Vagina (tissue), 2 donors: ENCODE measurements around the gene NPC2. TPM values are rescaled to one million over a fixed set of nuclear protein-coding genes. Genes with fewer than 3 reads are reported as not detected.

Experiments used
- DNase-seq, 2 donors: peaks; one replicate each; pipeline ENCODE4 v3.0.0-alpha.2; 2017; ENCODE audit errors: extremely low spot score in 2 of 2
- H3K27ac ChIP-seq: fragments of 200-600 bp; sonication (generic); one replicate; pipeline ENCODE4 v1.5.1; 2019
- H3K27me3 ChIP-seq: fragments of 200-600 bp; sonication (generic); one replicate; pipeline ENCODE4 v1.5.1; 2019
- H3K36me3 ChIP-seq, 2 donors: fragments of 200-600 bp; sonication (generic); one replicate each; pipeline ENCODE4 v1.5.1; 2017 to 2019
- H3K4me1 ChIP-seq: fragments of 200-600 bp; sonication (generic); one replicate; pipeline ENCODE4 v1.5.1; 2019
- H3K4me3 ChIP-seq, 2 donors: fragments of 200-600 bp; sonication (generic); 1 replicate in 1 of 2; 2 replicates in 1 of 2; pipeline ENCODE4 v1.5.1; 2016 to 2019
- H3K9me3 ChIP-seq: fragments of 200-600 bp; sonication (generic); one replicate; pipeline ENCODE4 v1.5.1; 2019
- CTCF ChIP-seq, 3 experiments: fragments of 450-650 bp in 2 of 3; fragments of 200-600 bp in 1 of 3; sonication (generic) in 1 of 3; IDR thresholded peaks; one replicate each; pipeline ENCODE4 v1.5.1; 2017 to 2019; ENCODE audit warnings: antibody characterized with exemption in 3 of 3, mild to moderate bottlenecking in 2 of 3, moderate library complexity in 2 of 3
- POLR2A ChIP-seq, 2 donors: fragments of 450-650 bp; IDR thresholded peaks; one replicate each; pipeline ENCODE4 v1.6.1; 2017; ENCODE audit warnings: antibody characterized with exemption in 2 of 2, mild to moderate bottlenecking in 2 of 2, moderate library complexity in 2 of 2
- POLR2AphosphoS5 ChIP-seq, 2 donors: sonication (generic); formaldehyde crosslinking; IDR thresholded peaks; one replicate each; pipeline ENCODE4 v1.9.0; 2017; ENCODE audit warnings: antibody characterized with exemption in 2 of 2, mild to moderate bottlenecking in 2 of 2, low read depth in 1 of 2; ENCODE audit not compliant: insufficient read depth in 1 of 2
- intact Hi-C: fragments of 100-400 bp; cut with DNase I; formaldehyde crosslinking; loops from one replicate; pipeline ENCODE4 v1.15.1; 2023
- total RNA-seq: library from RNA; depleted of rRNA; stranded (reverse); fragments of >200 nt; gene quantifications from one replicate; pipeline ENCODE4 v1.2.3, GENCODE V29; 2016

NPC2 gene
- total RNA-seq, 1 donor from 2014 or later, result 165 TPM

GRCh38 chr14:74526854-74527585, 33.9 kb upstream of the NPC2 start:
- intact Hi-C loops, result no loop called here
- Histone ChIP-seq H3K36me3 (no peaks in the 10 kb centered on the region), H3K4me1 (peaks cover 10% of the 10 kb centered on the region), H3K9me3 (no peaks in the 10 kb centered on the region), H3K4me3 (no peak overlapping the region), H3K27ac (no peak overlapping the region), H3K27me3 (no peaks in the 10 kb centered on the region)
- DNase-seq, result no peak
- TF ChIP-seq CTCF (IDR thresholded peaks at IDR 0.05) (no peak), POLR2A (IDR thresholded peaks at IDR 0.05) (no peak), POLR2AphosphoS5 (IDR thresholded peaks at IDR 0.05; ENCODE audit: insufficient read depth in 1 of 2, low read depth in 1 of 2) (no peak)

- Histone ChIP-seq H3K27ac (no peak overlapping the region), H3K4me1 (no peaks in the 10 kb centered on the region)
Measured at GRCh38 chr14:74525361-74525851, 32.3 kb upstream of the NPC2 start.

GRCh38 chr14:74524812-74525135, 31.7 kb upstream of the NPC2 start:
- TF ChIP-seq POLR2AphosphoS5 (IDR thresholded peaks at IDR 0.05; ENCODE audit: insufficient read depth in 1 of 2, low read depth in 1 of 2) (no peak), POLR2A (IDR thresholded peaks at IDR 0.05) (no peak), CTCF (IDR thresholded peaks at IDR 0.05) (no peak)
- Histone ChIP-seq H3K36me3 (peaks cover 0 to 7% of the 10 kb centered on the region in 2 donors), H3K27ac (no peak overlapping the region), H3K9me3 (no peaks in the 10 kb centered on the region), H3K4me1 (no peaks in the 10 kb centered on the region), H3K27me3 (no peaks in the 10 kb centered on the region), H3K4me3 (no peak overlapping the region)
- no peak for DNase-seq
- intact Hi-C loops, result no loop called here

More at GRCh38 chr14:74525361-74525851, 32.3 kb upstream of the NPC2 start:
- no peak for DNase-seq
- H3K9me3 ChIP-seq, result no peaks in the 10 kb centered on the region
- no peak overlapping the region for H3K4me3 ChIP-seq
- no peak for TF ChIP-seq POLR2A (IDR thresholded peaks at IDR 0.05)
- no peak for TF ChIP-seq POLR2AphosphoS5 (IDR thresholded peaks at IDR 0.05; ENCODE audit: insufficient read depth in 1 of 2, low read depth in 1 of 2)
- TF ChIP-seq CTCF (IDR thresholded peaks at IDR 0.05), result no peak
- H3K36me3 ChIP-seq, result peaks cover 0 to 7% of the 10 kb centered on the region in 2 donors
- intact Hi-C loops, result no loop called here
- H3K27me3 ChIP-seq, result no peaks in the 10 kb centered on the region

- H3K4me3 ChIP-seq, result no peak overlapping the region
- H3K27me3 ChIP-seq, result no peaks in the 10 kb centered on the region
- no peak overlapping the region for H3K27ac ChIP-seq
- H3K4me1 ChIP-seq, result no peaks in the 10 kb centered on the region
- peaks cover 0 to 7% of the 10 kb centered on the region in 2 donors for H3K36me3 ChIP-seq
- intact Hi-C loops, result no loop called here
- DNase-seq, result no peak
- no peaks in the 10 kb centered on the region for H3K9me3 ChIP-seq
- TF ChIP-seq POLR2A (IDR thresholded peaks at IDR 0.05) (no peak), POLR2AphosphoS5 (IDR thresholded peaks at IDR 0.05; ENCODE audit: insufficient read depth in 1 of 2, low read depth in 1 of 2) (no peak), CTCF (IDR thresholded peaks at IDR 0.05) (no peak)
Measured at GRCh38 chr14:74524076-74524811, 31.1 kb upstream of the NPC2 start.

GRCh38 chr14:74522740-74523139, 29.6 kb upstream of the NPC2 start:
- no peak for TF ChIP-seq POLR2AphosphoS5 (IDR thresholded peaks at IDR 0.05; ENCODE audit: insufficient read depth in 1 of 2, low read depth in 1 of 2)
- no peak for TF ChIP-seq POLR2A (IDR thresholded peaks at IDR 0.05)
- TF ChIP-seq CTCF (IDR thresholded peaks at IDR 0.05), result no peak
- no peak for DNase-seq
- intact Hi-C loops, result no loop called here
- H3K27ac ChIP-seq, result no peak overlapping the region
- no peak overlapping the region for H3K4me3 ChIP-seq
- no peaks in the 10 kb centered on the region for H3K9me3 ChIP-seq
- no peaks in the 10 kb centered on the region for H3K27me3 ChIP-seq
- peaks cover 0 to 7% of the 10 kb centered on the region in 2 donors for H3K36me3 ChIP-seq
- no peaks in the 10 kb centered on the region for H3K4me1 ChIP-seq
